ENCODE measurements around the gene CEP68.

Gene CEP68

GRCh38 chr2:65113229-65113628 is 57.0 kb downstream of the CEP68 start:
- Histone ChIP-seq H3K4me1 (ENCODE audit: low read depth, poor library complexity, severe bottlenecking) (peaks cover 35% of the 10 kb centered on the region), H3K79me2 (ENCODE audit: insufficient read depth, low read depth) (peaks cover 98% of the 10 kb centered on the region), H3K27me3 (ENCODE audit: insufficient read depth, low read depth) (no peaks in the 10 kb centered on the region), H3K36me3 (ENCODE audit: insufficient read depth) (no peaks in the 10 kb centered on the region), H2AFZ (ENCODE audit: low read depth) (no peak overlapping the region), H3K9ac (no peak overlapping the region), H3K4me2 (no peak overlapping the region), H4K20me1 (ENCODE audit: insufficient read depth) (peaks cover 67% of the 10 kb centered on the region), H3K27ac (no peak overlapping the region), H3K4me3 (IDR thresholded peaks at IDR 0.05; ENCODE audit: insufficient read depth, low read depth, low read length) (no peak overlapping the region)
- TF ChIP-seq CTCF (conservative IDR thresholded peaks at IDR 0.05; ENCODE audit: low read depth, low read length): no peak

GRCh38 chr2:65113816-65114215 is 57.6 kb downstream of the CEP68 start:
- TF ChIP-seq CTCF (conservative IDR thresholded peaks at IDR 0.05; ENCODE audit: low read depth, low read length): no peak
- Histone ChIP-seq H3K27ac (no peak overlapping the region), H4K20me1 (ENCODE audit: insufficient read depth) (peaks cover 68% of the 10 kb centered on the region), H3K79me2 (ENCODE audit: insufficient read depth, low read depth) (peaks cover 98% of the 10 kb centered on the region), H3K9ac (no peak overlapping the region), H3K4me1 (ENCODE audit: low read depth, poor library complexity, severe bottlenecking) (peaks cover 41% of the 10 kb centered on the region), H3K27me3 (ENCODE audit: insufficient read depth, low read depth) (no peaks in the 10 kb centered on the region), H3K36me3 (ENCODE audit: insufficient read depth) (no peaks in the 10 kb centered on the region), H2AFZ (ENCODE audit: low read depth) (no peak overlapping the region), H3K4me3 (IDR thresholded peaks at IDR 0.05; ENCODE audit: insufficient read depth, low read depth, low read length) (no peak overlapping the region), H3K4me2 (no peak overlapping the region)

- TF ChIP-seq CTCF (conservative IDR thresholded peaks at IDR 0.05; ENCODE audit: low read depth, low read length): no peak
- Histone ChIP-seq H3K4me1 (ENCODE audit: low read depth, poor library complexity, severe bottlenecking) (peaks cover 52% of the 10 kb centered on the region), H3K4me3 (IDR thresholded peaks at IDR 0.05; ENCODE audit: insufficient read depth, low read depth, low read length) (no peak overlapping the region), H3K27ac (no peak overlapping the region), H3K79me2 (ENCODE audit: insufficient read depth, low read depth) (peaks cover 96% of the 10 kb centered on the region), H4K20me1 (ENCODE audit: insufficient read depth) (peaks cover 64% of the 10 kb centered on the region), H3K4me2 (no peak overlapping the region), H3K36me3 (ENCODE audit: insufficient read depth) (no peaks in the 10 kb centered on the region), H3K9ac (no peak overlapping the region), H3K27me3 (ENCODE audit: insufficient read depth, low read depth) (no peaks in the 10 kb centered on the region), H2AFZ (ENCODE audit: low read depth) (no peak overlapping the region)
These were observed 58.7 kb downstream of the CEP68 start for GRCh38 chr2:65114921-65115320.

- H3K4me1 ChIP-seq (ENCODE audit: low read depth, poor library complexity, severe bottlenecking): peaks cover 65% of the 10 kb centered on the region
- no peak overlapping the region for H3K27ac ChIP-seq
- TF ChIP-seq CTCF (conservative IDR thresholded peaks at IDR 0.05; ENCODE audit: low read depth, low read length): no peak
- H3K27me3 ChIP-seq (ENCODE audit: insufficient read depth, low read depth): no peaks in the 10 kb centered on the region
- H2AFZ ChIP-seq (ENCODE audit: low read depth): no peak overlapping the region
- H3K4me2 ChIP-seq: no peak overlapping the region
- H3K79me2 ChIP-seq (ENCODE audit: insufficient read depth, low read depth): peaks cover 96% of the 10 kb centered on the region
- no peaks in the 10 kb centered on the region for H3K36me3 ChIP-seq (ENCODE audit: insufficient read depth)
- H3K4me3 ChIP-seq (IDR thresholded peaks at IDR 0.05; ENCODE audit: insufficient read depth, low read depth, low read length): no peak overlapping the region
- no peak overlapping the region for H3K9ac ChIP-seq
- H4K20me1 ChIP-seq (ENCODE audit: insufficient read depth): peaks cover 71% of the 10 kb centered on the region
These were observed 60.4 kb downstream of the CEP68 start for GRCh38 chr2:65116645-65117044.

Measured in KMS-11 (cell line).